ENCODE results near the gene PDLIM5.
"Not testable (repeated sequence)": the region's sequence is repeated elsewhere in the genome, so short reads cannot be mapped to it uniquely, and the experiment has no call there.

PDLIM5 gene

GRCh38 chr4:94533405-94534223, 81.9 kb downstream of the PDLIM5 start:
- no peak for DNase-seq

- DNase-seq, result no peak
Measured at GRCh38 chr4:94534401-94535312, 82.9 kb downstream of the PDLIM5 start.

- DNase-seq, result no peak
Measured at GRCh38 chr4:94536049-94536448, 84.3 kb downstream of the PDLIM5 start.

GRCh38 chr4:94536649-94537469, 85.1 kb downstream of the PDLIM5 start:
- DNase-seq, result no peak

- DNase-seq, result no peak
Measured at GRCh38 chr4:94537921-94538628, 86.3 kb downstream of the PDLIM5 start.

GRCh38 chr4:94540476-94540875, 88.7 kb downstream of the PDLIM5 start:
- no peak for DNase-seq

GRCh38 chr4:94544811-94545210, 93.1 kb downstream of the PDLIM5 start:
- no peak for DNase-seq

GRCh38 chr4:94545296-94545695, 93.6 kb downstream of the PDLIM5 start:
- DNase-seq, result no peak

GRCh38 chr4:94546949-94547348, 95.2 kb downstream of the PDLIM5 start:
- DNase-seq, result no peak

- no peak for DNase-seq
Measured at GRCh38 chr4:94548571-94548970, 96.8 kb downstream of the PDLIM5 start.

GRCh38 chr4:94550352-94550751, 98.6 kb downstream of the PDLIM5 start:
- no peak for DNase-seq

GRCh38 chr4:94550851-94551250, 99.1 kb downstream of the PDLIM5 start:
- no peak for DNase-seq

- DNase-seq, result no peak
Measured at GRCh38 chr4:94551643-94552564, 100.2 kb downstream of the PDLIM5 start.

GRCh38 chr4:94556047-94556446, 104.3 kb downstream of the PDLIM5 start:
- not testable (repeated sequence) for DNase-seq

- not testable (repeated sequence) for DNase-seq
Measured at GRCh38 chr4:94557632-94558031, 105.9 kb downstream of the PDLIM5 start.

GRCh38 chr4:94558392-94558904, 106.7 kb downstream of the PDLIM5 start:
- no peak for DNase-seq

- no peak for DNase-seq
Measured at GRCh38 chr4:94559351-94559806, 107.6 kb downstream of the PDLIM5 start.

GRCh38 chr4:94561249-94562024, 109.7 kb downstream of the PDLIM5 start:
- no peak for DNase-seq

- no peak for DNase-seq
Measured at GRCh38 chr4:94562285-94562684, 110.5 kb downstream of the PDLIM5 start.

GRCh38 chr4:94564252-94564651, 112.5 kb downstream of the PDLIM5 start:
- DNase-seq, result no peak
